BLaER1 treated with 17β-estradiol and CSF1 and Interleukin-3, amounts not matched to agents 10 nM and 100 nM (cell line): ENCODE measurements around the gene RGS1.
A peak's percentile ranks its signal among the peaks of the same experiment; 100 is the strongest.

Experiments used
- H3K27ac ChIP-seq, 11 experiments: shearing (Covaris generic); formaldehyde crosslinking; 2 replicates each; pipeline ENCODE4 v1.8.1; 2022
- H3K27me3 ChIP-seq, 11 experiments: shearing (Covaris generic); formaldehyde crosslinking; 2 replicates each; pipeline ENCODE4 v1.8.1; 2022
- H3K36me3 ChIP-seq, 11 experiments: shearing (Covaris generic); formaldehyde crosslinking; 2 replicates each; pipeline ENCODE4 v1.8.1; 2022
- H3K4me1 ChIP-seq, 10 experiments: shearing (Covaris generic); formaldehyde crosslinking; 2 replicates each; pipeline ENCODE4 v1.8.1; 2022
- H3K4me2 ChIP-seq, 11 experiments: shearing (Covaris generic); formaldehyde crosslinking; 2 replicates each; pipeline ENCODE4 v1.8.1; 2022
- H3K4me3 ChIP-seq, 10 experiments: shearing (Covaris generic); formaldehyde crosslinking; 2 replicates each; pipeline ENCODE4 v1.8.1; 2022
- H3K9ac ChIP-seq, 11 experiments: shearing (Covaris generic); formaldehyde crosslinking; 2 replicates each; pipeline ENCODE4 v1.8.1; 2022
- H3K9me3 ChIP-seq, 11 experiments: shearing (Covaris generic); formaldehyde crosslinking; replicated peaks in 1 of 11; 2 replicates each; pipeline ENCODE4 v1.8.1; 2022
- H4K20me1 ChIP-seq, 11 experiments: shearing (Covaris generic); formaldehyde crosslinking; 2 replicates each; pipeline ENCODE4 v1.8.1; 2022
- Cebpa-rat ChIP-seq, 11 experiments: shearing (Covaris generic); IDR thresholded peaks; 2 replicates each; pipeline ENCODE4 v1.8.1; 2022

RGS1 gene

GRCh38 chr1:192601567-192601966 lies 26.0 kb downstream of the RGS1 start:
- H4K20me1 ChIP-seq, result no peaks in the 10 kb centered on the region
- H3K9me3 ChIP-seq, result peaks cover 0 to 3% (median 0%) of the 10 kb centered on the region in 11 experiments; a peak in 2 of 22 replicates
- H3K27me3 ChIP-seq, result peaks cover 0 to 12% (median 0%) of the 10 kb centered on the region in 11 experiments; a peak in 2 of 22 replicates
- no peaks in the 10 kb centered on the region for H3K36me3 ChIP-seq
- no peak for TF ChIP-seq Cebpa-rat (IDR thresholded peaks at IDR 0.05)
- H3K4me1 ChIP-seq, result peaks cover 17 to 85% (median 51%) of the 10 kb centered on the region in 10 experiments
- H3K4me2 ChIP-seq, result peak overlapping the region in 6 of 11 experiments; percentile 5 to 57 (median 24); a peak in 8 of 22 replicates
- peak overlapping the region in 1 of 11 experiments; percentile 2; a peak in 1 of 22 replicates for H3K27ac ChIP-seq
- H3K9ac ChIP-seq, result no peak overlapping the region
- no peak overlapping the region for H3K4me3 ChIP-seq

- peaks cover 0 to 3% (median 0%) of the 10 kb centered on the region in 11 experiments; a peak in 2 of 22 replicates for H3K9me3 ChIP-seq
- H3K36me3 ChIP-seq, result no peaks in the 10 kb centered on the region
- peaks cover 0 to 17% (median 0%) of the 10 kb centered on the region in 11 experiments; a peak in 2 of 22 replicates for H3K27me3 ChIP-seq
- H3K4me2 ChIP-seq, result peak overlapping the region in 6 of 11 experiments; percentile 9 to 35 (median 21); a peak in 8 of 22 replicates
- H3K9ac ChIP-seq, result no peak overlapping the region
- TF ChIP-seq Cebpa-rat (IDR thresholded peaks at IDR 0.05), result no peak
- no peaks in the 10 kb centered on the region for H4K20me1 ChIP-seq
- peaks cover 17 to 96% (median 56%) of the 10 kb centered on the region in 10 experiments for H3K4me1 ChIP-seq
- peak overlapping the region in 1 of 11 experiments; percentile 15; a peak in 1 of 22 replicates for H3K27ac ChIP-seq
- H3K4me3 ChIP-seq, result no peak overlapping the region
These were observed 27.2 kb downstream of the RGS1 start for GRCh38 chr1:192602757-192603156.

GRCh38 chr1:192603218-192603787 lies 27.7 kb downstream of the RGS1 start:
- no peak for TF ChIP-seq Cebpa-rat (IDR thresholded peaks at IDR 0.05)
- Histone ChIP-seq H3K36me3 (no peaks in the 10 kb centered on the region), H4K20me1 (no peaks in the 10 kb centered on the region), H3K4me3 (no peak overlapping the region), H3K9ac (no peak overlapping the region), H3K4me2 (peak overlapping the region in 8 of 11 experiments; percentile 4 to 35 (median 15); a peak in 9 of 22 replicates), H3K9me3 (peaks cover 0 to 3% (median 0%) of the 10 kb centered on the region in 11 experiments; a peak in 2 of 22 replicates), H3K27me3 (peaks cover 0 to 17% (median 0%) of the 10 kb centered on the region in 11 experiments; a peak in 2 of 22 replicates), H3K27ac (peak overlapping the region in 1 of 11 experiments; percentile 15; a peak in 3 of 22 replicates), H3K4me1 (peaks cover 18 to 96% (median 61%) of the 10 kb centered on the region in 10 experiments)

- no peak overlapping the region for H3K4me3 ChIP-seq
- H3K27ac ChIP-seq, result peak overlapping the region; percentile 22 to 75 (median 50); a peak in 13 of 22 replicates
- no peaks in the 10 kb centered on the region for H4K20me1 ChIP-seq
- H3K9ac ChIP-seq, result peak overlapping the region in 1 of 11 experiments; percentile 60; a peak in 1 of 22 replicates
- peaks cover 26 to 94% (median 66%) of the 10 kb centered on the region in 10 experiments for H3K4me1 ChIP-seq
- peak overlapping the region in 10 of 11 experiments; percentile 16 to 67 (median 40); a peak in 19 of 22 replicates for H3K4me2 ChIP-seq
- no peak for TF ChIP-seq Cebpa-rat (IDR thresholded peaks at IDR 0.05)
- H3K27me3 ChIP-seq, result peaks cover 0 to 15% (median 0%) of the 10 kb centered on the region in 11 experiments; a peak in 2 of 22 replicates
- peaks cover 0 to 3% (median 0%) of the 10 kb centered on the region in 11 experiments; a peak in 2 of 22 replicates for H3K9me3 ChIP-seq
- H3K36me3 ChIP-seq, result no peaks in the 10 kb centered on the region
These were observed 29.5 kb downstream of the RGS1 start for GRCh38 chr1:192604979-192605620.

- peak overlapping the region in 1 of 11 experiments; percentile 8; a peak in 1 of 22 replicates for H3K9ac ChIP-seq
- peaks cover 0 to 3% (median 0%) of the 10 kb centered on the region in 11 experiments; a peak in 2 of 22 replicates for H3K9me3 ChIP-seq
- no peak overlapping the region for H3K4me3 ChIP-seq
- H3K4me1 ChIP-seq, result peaks cover 22 to 69% (median 42%) of the 10 kb centered on the region in 10 experiments
- no peaks in the 10 kb centered on the region for H3K36me3 ChIP-seq
- TF ChIP-seq Cebpa-rat (IDR thresholded peaks at IDR 0.05), result no peak
- H3K4me2 ChIP-seq, result peak overlapping the region; percentile 47 to 70 (median 56); a peak in 21 of 22 replicates
- peak overlapping the region in 7 of 11 experiments; percentile 17 to 72 (median 57); a peak in 11 of 22 replicates for H3K27ac ChIP-seq
- H4K20me1 ChIP-seq, result no peaks in the 10 kb centered on the region
- peaks cover 0 to 6% (median 0%) of the 10 kb centered on the region in 11 experiments; a peak in 2 of 22 replicates for H3K27me3 ChIP-seq
These were observed 33.1 kb downstream of the RGS1 start for GRCh38 chr1:192608671-192609070.

- H4K20me1 ChIP-seq, result no peaks in the 10 kb centered on the region
- no peak for TF ChIP-seq Cebpa-rat (IDR thresholded peaks at IDR 0.05)
- no peaks in the 10 kb centered on the region for H3K36me3 ChIP-seq
- H3K4me3 ChIP-seq, result no peak overlapping the region
- H3K9me3 ChIP-seq, result peaks cover 0 to 3% (median 0%) of the 10 kb centered on the region in 11 experiments; a peak in 2 of 22 replicates
- H3K4me2 ChIP-seq, result peak overlapping the region; percentile 47 to 70 (median 56)
- H3K27me3 ChIP-seq, result peaks cover 0 to 5% (median 0%) of the 10 kb centered on the region in 11 experiments; a peak in 2 of 22 replicates
- H3K4me1 ChIP-seq, result peaks cover 22 to 66% (median 41%) of the 10 kb centered on the region in 10 experiments
- H3K27ac ChIP-seq, result peak overlapping the region in 10 of 11 experiments; percentile 14 to 74 (median 50); a peak in 16 of 22 replicates
- H3K9ac ChIP-seq, result peak overlapping the region in 6 of 11 experiments; percentile 4 to 57 (median 24); a peak in 7 of 22 replicates
These were observed 33.8 kb downstream of the RGS1 start for GRCh38 chr1:192609110-192610079.

- Histone ChIP-seq H3K4me2 (peak overlapping the region in 1 of 11 experiments; percentile 25; a peak in 4 of 22 replicates), H3K36me3 (no peaks in the 10 kb centered on the region), H3K27ac (no peak overlapping the region), H4K20me1 (no peaks in the 10 kb centered on the region), H3K27me3 (peaks cover 0 to 5% (median 0%) of the 10 kb centered on the region in 11 experiments; a peak in 2 of 22 replicates), H3K4me1 (peaks cover 19 to 57% (median 35%) of the 10 kb centered on the region in 10 experiments), H3K9ac (no peak overlapping the region), H3K9me3 (peaks cover 0 to 3% (median 0%) of the 10 kb centered on the region in 11 experiments; a peak in 2 of 22 replicates), H3K4me3 (no peak overlapping the region)
- TF ChIP-seq Cebpa-rat (IDR thresholded peaks at IDR 0.05), result 0 out of 22 replicates have a peak, but pooled peaks of 1 of the 11 experiments have one; percentile 27
These were observed 34.7 kb downstream of the RGS1 start for GRCh38 chr1:192610112-192610889.
